Endodermal cell (in vitro differentiated cells): ENCODE results near the gene INTS1. TPM values are rescaled to one million over a fixed set of nuclear protein-coding genes. Genes with fewer than 3 reads are reported as not detected.
A peak's percentile ranks its signal among the peaks of the same experiment; 100 is the strongest.

Experiments
- DNase-seq: peaks from one replicate; pipeline ENCODE4 v3.0.0-alpha.2; 2017
- H3K27ac ChIP-seq: 2 replicates; pipeline ENCODE4 v1.5.1; 2013; ENCODE audit warnings: mild to moderate bottlenecking, low read depth, low read length, moderate library complexity
- H3K27me3 ChIP-seq: 2 replicates; pipeline ENCODE4 v1.6.1; 2013; ENCODE audit warnings: mild to moderate bottlenecking, low read length, moderate library complexity; ENCODE audit not compliant: insufficient read depth, control insufficient read depth, poor library complexity, severe bottlenecking
- H3K36me3 ChIP-seq: 2 replicates; pipeline ENCODE4 v1.7.0; 2013; ENCODE audit warnings: mild to moderate bottlenecking, low read length, moderate library complexity; ENCODE audit not compliant: control insufficient read depth, insufficient read depth
- H3K4me1 ChIP-seq: one replicate; pipeline ENCODE4 v1.7.0; 2013; ENCODE audit warnings: low read length; ENCODE audit not compliant: control insufficient read depth, insufficient read depth
- H3K4me3 ChIP-seq: 2 replicates; pipeline ENCODE4 v1.5.1; 2013; ENCODE audit warnings: mild to moderate bottlenecking, low read length, moderate library complexity
- H3K9ac ChIP-seq: 2 replicates; pipeline ENCODE4 v1.6.1; 2013; ENCODE audit warnings: mild to moderate bottlenecking, low read length, moderate library complexity; ENCODE audit not compliant: poor library complexity, severe bottlenecking; ENCODE audit errors: extremely low read depth
- H3K9me3 ChIP-seq: 2 replicates; pipeline ENCODE4 v1.6.1; 2013; ENCODE audit warnings: mild to moderate bottlenecking, low read length, moderate library complexity; ENCODE audit not compliant: control insufficient read depth
- H3K27ac Mint-ChIP-seq: 2 replicates; pipeline ENCODE4 v1.8.0; 2020; ENCODE audit warnings: mixed read lengths
- H3K27me3 Mint-ChIP-seq: 2 replicates; pipeline ENCODE4 v1.8.0; 2021; ENCODE audit warnings: mild to moderate bottlenecking, mixed read lengths; ENCODE audit not compliant: insufficient read depth
- H3K36me3 Mint-ChIP-seq: 2 replicates; pipeline ENCODE4 v1.8.0; 2020; ENCODE audit warnings: low read depth, mixed read lengths
- H3K4me1 Mint-ChIP-seq: 2 replicates; pipeline ENCODE4 v1.8.0; 2020; ENCODE audit warnings: mixed read lengths
- H3K4me3 Mint-ChIP-seq: 2 replicates; pipeline ENCODE4 v1.8.0; 2020; ENCODE audit warnings: mild to moderate bottlenecking, moderate library complexity, mixed read lengths
- H3K9me3 Mint-ChIP-seq: 2 replicates; pipeline ENCODE4 v1.8.0; 2020; ENCODE audit warnings: mild to moderate bottlenecking, mixed read lengths
- WGBS, 2 experiments: methylation state at CpG; one replicate each; pipeline versions ENCODE4 v1.1.5 to v1.1.7; 2013; ENCODE audit warnings: missing lambda C conversion rate in 2 of 2, mixed read lengths in 1 of 2; ENCODE audit not compliant: insufficient coverage in 1 of 2, insufficient read length in 1 of 2; 5-methylcytosine and 5-hydroxymethylcytosine counted together
- total RNA-seq, 2 donors: library from RNA; stranded (reverse); fragmentation: NEBNext Ultra II Directional in 1 of 2; extraction: Animal tissue kit (Norgen Biotek cat#: 25700) in 1 of 2; gene quantifications; 2 replicates in 1 of 2; 3 replicates in 1 of 2; pipeline ENCODE4 v1.2.1, GENCODE V29; 2021
- TF ChIP-seq, protein P1 (sequence below): fragments of 200-600 bp; sonication (generic); conservative IDR thresholded peaks from 2 replicates; pipeline ENCODE4 v1.5.0; 2021; ENCODE audit warnings: antibody characterized with exemption, mild to moderate bottlenecking

The INTS1 gene
- total RNA-seq, 2 donors from 2014 or later, result 145 to 178 TPM

DNA sequence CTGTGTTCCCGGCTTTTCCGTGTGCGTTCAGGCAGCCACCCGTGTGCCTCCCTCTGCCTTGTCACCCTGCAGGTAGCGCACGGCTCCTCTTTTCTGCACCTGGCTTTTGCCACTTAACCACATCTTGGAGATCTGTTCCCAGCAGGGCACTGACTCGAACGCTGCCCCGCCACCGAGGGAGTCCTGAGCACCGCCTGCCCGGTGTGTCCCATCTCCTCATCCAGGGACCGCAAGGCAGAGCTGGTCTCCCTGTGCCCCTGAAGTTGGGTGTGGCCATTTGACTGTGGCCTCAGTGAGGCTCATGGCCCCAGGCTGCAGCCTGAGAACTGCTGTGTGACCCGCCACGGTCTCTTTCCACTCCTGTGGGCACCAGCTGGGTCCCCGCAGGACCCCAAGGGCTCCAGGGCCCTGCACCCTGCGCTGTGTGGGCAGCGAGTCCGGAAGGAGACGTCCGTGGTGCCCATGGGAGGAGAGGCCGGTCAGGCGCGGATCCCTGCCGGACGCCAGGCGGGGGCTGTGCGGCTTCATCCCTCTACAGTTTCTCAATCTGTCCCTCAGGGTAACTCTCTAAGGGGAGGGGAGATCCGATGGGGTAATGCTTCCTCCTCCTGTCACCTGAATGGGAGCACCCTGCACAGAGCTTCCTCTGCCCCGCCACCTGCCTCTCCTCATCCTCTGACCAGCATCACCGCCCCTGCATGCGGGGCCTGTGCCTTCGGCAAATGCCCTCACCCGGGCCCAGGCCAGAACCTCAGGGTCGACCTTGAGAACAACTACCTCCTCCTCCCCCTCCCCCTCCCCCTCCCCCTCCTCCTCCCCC lies 1.8 kb upstream of the INTS1 start:
- no peaks in the 10 kb centered on the region for H3K4me1 ChIP-seq
- 90 to 92% methylated on average over 14 to 30 of the region's 35 CpGs for WGBS, 2 experiments
- peaks cover 14% of the 10 kb centered on the region for H3K36me3 Mint-ChIP-seq
- H3K9ac ChIP-seq, result no peak overlapping the region
- H3K27me3 ChIP-seq, result no peaks in the 10 kb centered on the region
- no peak for DNase-seq
- peaks cover 9% of the 10 kb centered on the region for H3K4me1 Mint-ChIP-seq
- H3K4me3 Mint-ChIP-seq, result peak overlapping the region; percentile 83
- no peaks in the 10 kb centered on the region for H3K9me3 Mint-ChIP-seq
- peaks cover 17% of the 10 kb centered on the region for H3K36me3 ChIP-seq
- H3K27me3 Mint-ChIP-seq, result no peaks in the 10 kb centered on the region
- no peak overlapping the region for H3K4me3 ChIP-seq
- H3K27ac ChIP-seq, result no peak overlapping the region
- H3K27ac Mint-ChIP-seq, result no peak overlapping the region
- H3K9me3 ChIP-seq, result no peaks in the 10 kb centered on the region
- TF ChIP-seq, protein P1, sequence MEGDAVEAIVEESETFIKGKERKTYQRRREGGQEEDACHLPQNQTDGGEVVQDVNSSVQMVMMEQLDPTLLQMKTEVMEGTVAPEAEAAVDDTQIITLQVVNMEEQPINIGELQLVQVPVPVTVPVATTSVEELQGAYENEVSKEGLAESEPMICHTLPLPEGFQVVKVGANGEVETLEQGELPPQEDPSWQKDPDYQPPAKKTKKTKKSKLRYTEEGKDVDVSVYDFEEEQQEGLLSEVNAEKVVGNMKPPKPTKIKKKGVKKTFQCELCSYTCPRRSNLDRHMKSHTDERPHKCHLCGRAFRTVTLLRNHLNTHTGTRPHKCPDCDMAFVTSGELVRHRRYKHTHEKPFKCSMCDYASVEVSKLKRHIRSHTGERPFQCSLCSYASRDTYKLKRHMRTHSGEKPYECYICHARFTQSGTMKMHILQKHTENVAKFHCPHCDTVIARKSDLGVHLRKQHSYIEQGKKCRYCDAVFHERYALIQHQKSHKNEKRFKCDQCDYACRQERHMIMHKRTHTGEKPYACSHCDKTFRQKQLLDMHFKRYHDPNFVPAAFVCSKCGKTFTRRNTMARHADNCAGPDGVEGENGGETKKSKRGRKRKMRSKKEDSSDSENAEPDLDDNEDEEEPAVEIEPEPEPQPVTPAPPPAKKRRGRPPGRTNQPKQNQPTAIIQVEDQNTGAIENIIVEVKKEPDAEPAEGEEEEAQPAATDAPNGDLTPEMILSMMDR, result no peak

DNA sequence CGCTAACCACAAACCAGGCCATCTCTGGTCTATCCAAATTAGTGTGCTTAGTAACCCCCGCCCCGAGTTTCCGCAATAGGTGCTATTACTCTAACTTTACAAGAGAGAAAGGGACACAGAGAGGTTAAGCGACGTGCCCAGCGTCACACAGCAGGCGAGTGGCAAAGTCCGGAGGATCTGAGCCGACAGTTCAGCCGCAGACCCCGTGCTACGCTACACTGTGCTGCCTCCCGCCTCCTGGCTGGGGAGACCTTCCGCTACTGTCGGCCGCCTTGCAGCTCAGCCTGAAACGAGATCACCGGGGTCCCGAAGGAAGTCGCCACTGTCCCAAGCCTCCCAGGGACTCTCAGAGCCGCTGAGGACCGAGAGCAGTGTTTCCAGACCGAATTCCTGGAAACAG lies 799 bp downstream of the INTS1 start:
- Mint-ChIP-seq H3K9me3 (no peaks in the 10 kb centered on the region), H3K36me3 (peaks cover 26% of the 10 kb centered on the region), H3K4me1 (peaks cover 9% of the 10 kb centered on the region), H3K27ac (peak overlapping the region; percentile 85), H3K4me3 (peak overlapping the region; percentile 83), H3K27me3 (no peaks in the 10 kb centered on the region)
- Histone ChIP-seq H3K27ac (no peak overlapping the region), H3K4me3 (peak overlapping the region; percentile 92), H3K9me3 (no peaks in the 10 kb centered on the region), H3K36me3 (peaks cover 24% of the 10 kb centered on the region), H3K4me1 (no peaks in the 10 kb centered on the region), H3K9ac (peak overlapping the region; percentile 80), H3K27me3 (no peaks in the 10 kb centered on the region)
- no peak for DNase-seq
- TF ChIP-seq, protein P1, result no peak
- 35 to 38% methylated on average over 20 to 24 of the region's 24 CpGs for WGBS, 2 experiments

DNA sequence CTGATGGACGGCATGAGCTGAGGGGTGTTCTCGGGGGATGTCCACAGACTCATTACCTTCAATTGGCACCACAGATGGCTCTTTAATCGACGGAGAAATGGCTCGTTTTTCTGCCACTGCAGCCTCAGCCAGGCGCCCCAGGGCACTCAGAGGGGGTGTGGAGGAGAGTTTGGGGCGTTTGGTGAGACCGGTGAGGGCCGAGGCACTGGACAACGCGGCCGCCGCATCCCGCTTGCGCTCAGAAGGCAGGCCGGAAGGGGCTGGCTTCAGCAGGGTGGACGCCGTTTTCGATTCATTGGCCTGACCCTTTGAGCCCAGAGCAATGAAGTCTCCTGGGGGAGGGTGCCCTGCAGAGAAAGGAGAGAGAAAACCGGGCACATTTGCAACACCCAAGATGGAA lies 1.3 kb downstream of the INTS1 start:
- Mint-ChIP-seq H3K9me3 (no peaks in the 10 kb centered on the region), H3K27me3 (no peaks in the 10 kb centered on the region), H3K36me3 (peaks cover 30% of the 10 kb centered on the region), H3K4me3 (peak overlapping the region; percentile 83), H3K4me1 (peaks cover 9% of the 10 kb centered on the region), H3K27ac (peak overlapping the region; percentile 85)
- H3K9ac ChIP-seq, result peak overlapping the region; percentile 80
- H3K27ac ChIP-seq, result no peak overlapping the region
- H3K9me3 ChIP-seq, result no peaks in the 10 kb centered on the region
- H3K4me1 ChIP-seq, result no peaks in the 10 kb centered on the region
- TF ChIP-seq, protein P1, result no peak
- no peak for DNase-seq
- peaks cover 28% of the 10 kb centered on the region for H3K36me3 ChIP-seq
- peak overlapping the region; percentile 92 for H3K4me3 ChIP-seq
- WGBS, 2 experiments, result 89 to 91% methylated on average over 20 of the region's 20 CpGs
- H3K27me3 ChIP-seq, result no peaks in the 10 kb centered on the region
